ENCODE results near the gene TMEM87A.
A peak's percentile ranks its signal among the peaks of the same experiment; 100 is the strongest.
"Not testable (repeated sequence)": the region's sequence is repeated elsewhere in the genome, so short reads cannot be mapped to it uniquely, and the experiment has no call there.

Gene TMEM87A

GRCh38 chr15:42273900-42274701 lies 868 bp upstream of the TMEM87A start:
- peak; percentile 25 to 40 for DNase-seq (ENCODE audit: low read depth in 1 of 2, low spot score in 1 of 2)

GRCh38 chr15:42270996-42271395 lies 2.2 kb downstream of the TMEM87A start:
- DNase-seq (ENCODE audit: low read depth in 1 of 2, low spot score in 1 of 2): no peak

GRCh38 chr15:42270551-42270950 lies 2.7 kb downstream of the TMEM87A start:
- no peak for DNase-seq (ENCODE audit: low read depth in 1 of 2, low spot score in 1 of 2)

GRCh38 chr15:42267286-42267685 lies 5.9 kb downstream of the TMEM87A start:
- DNase-seq (ENCODE audit: low read depth in 1 of 2, low spot score in 1 of 2): no peak

- DNase-seq (ENCODE audit: low read depth in 1 of 2, low spot score in 1 of 2): no peak
Observed at GRCh38 chr15:42264795-42265194, 8.4 kb downstream of the TMEM87A start.

GRCh38 chr15:42253300-42253699 lies 19.9 kb downstream of the TMEM87A start:
- no peak for DNase-seq (ENCODE audit: low read depth in 1 of 2, low spot score in 1 of 2)

- DNase-seq (ENCODE audit: low read depth in 1 of 2, low spot score in 1 of 2): no peak
Observed at GRCh38 chr15:42240823-42241222, 32.4 kb downstream of the TMEM87A start.

- DNase-seq (ENCODE audit: low read depth in 1 of 2, low spot score in 1 of 2): no peak
Observed at GRCh38 chr15:42239528-42240182, 33.6 kb downstream of the TMEM87A start.

GRCh38 chr15:42233107-42233506 lies 40.1 kb downstream of the TMEM87A start:
- DNase-seq (ENCODE audit: low read depth in 1 of 2, low spot score in 1 of 2): no peak

GRCh38 chr15:42232606-42233005 lies 40.6 kb downstream of the TMEM87A start:
- DNase-seq (ENCODE audit: low read depth in 1 of 2, low spot score in 1 of 2): no peak

- DNase-seq (ENCODE audit: low read depth in 1 of 2, low spot score in 1 of 2): no peak
Observed at GRCh38 chr15:42231088-42231487, 42.1 kb downstream of the TMEM87A start.

- DNase-seq (ENCODE audit: low read depth in 1 of 2, low spot score in 1 of 2): not testable (repeated sequence)
Observed at GRCh38 chr15:42228981-42229380, 44.3 kb downstream of the TMEM87A start.

GRCh38 chr15:42228036-42228435 lies 45.2 kb downstream of the TMEM87A start:
- DNase-seq (ENCODE audit: low read depth in 1 of 2, low spot score in 1 of 2): no peak

- no peak for DNase-seq (ENCODE audit: low read depth in 1 of 2, low spot score in 1 of 2)
Observed at GRCh38 chr15:42226648-42227047, 46.6 kb downstream of the TMEM87A start.

- no peak for DNase-seq (ENCODE audit: low read depth in 1 of 2, low spot score in 1 of 2)
Observed at GRCh38 chr15:42220216-42220615, 53.0 kb downstream of the TMEM87A start.

GRCh38 chr15:42218953-42219592 lies 54.2 kb downstream of the TMEM87A start:
- no peak for DNase-seq (ENCODE audit: low read depth in 1 of 2, low spot score in 1 of 2)

GRCh38 chr15:42217568-42217967 lies 55.7 kb downstream of the TMEM87A start:
- DNase-seq (ENCODE audit: low read depth in 1 of 2, low spot score in 1 of 2): no peak

GRCh38 chr15:42215913-42216829 lies 57.1 kb downstream of the TMEM87A start:
- no peak for DNase-seq (ENCODE audit: low read depth in 1 of 2, low spot score in 1 of 2)

- no peak for DNase-seq (ENCODE audit: low read depth in 1 of 2, low spot score in 1 of 2)
Observed at GRCh38 chr15:42214600-42214999, 58.6 kb downstream of the TMEM87A start.

GRCh38 chr15:42213511-42213910 lies 59.7 kb downstream of the TMEM87A start:
- DNase-seq (ENCODE audit: low read depth in 1 of 2, low spot score in 1 of 2): no peak

GRCh38 chr15:42210696-42211095 lies 62.5 kb downstream of the TMEM87A start:
- DNase-seq (ENCODE audit: low read depth in 1 of 2, low spot score in 1 of 2): no peak

Data from activated T-helper 1 cell treated with anti-CD3 and anti-CD28 coated beads, Interleukin-2, amount 50 U/mL, for 16 hours (primary cell).